Measurements from ENCODE around the gene NR1I3.

GRCh38 chr1:161233102-161233501 is 4.9 kb downstream of the NR1I3 start:
- TF ChIP-seq EZH2 (IDR thresholded peaks at IDR 0.05; ENCODE audit: insufficient read depth, poor library complexity, severe bottlenecking): no peak
- TF ChIP-seq EZH2phosphoT487 (IDR thresholded peaks at IDR 0.05; ENCODE audit: insufficient read depth, low read depth): no peak

Measured in GM23248 (cell line).